ENCODE data around the gene UBE2O.

GRCh38 chr17:76415786-76416185 is 37.2 kb downstream of the UBE2O start:
- TF ChIP-seq CTCF (conservative IDR thresholded peaks at IDR 0.05; ENCODE audit: low read depth, low read length) (no peak), EZH2phosphoT487 (IDR thresholded peaks at IDR 0.05; ENCODE audit: borderline replicate concordance, low read length) (no peak), EZH2 (IDR thresholded peaks at IDR 0.05; ENCODE audit: low read length, unreplicated experiment) (no peak)

Measured in PC-3 (cell line).